Measurements from ENCODE around the gene KCNQ1. TPM values are rescaled to one million over a fixed set of nuclear protein-coding genes. Genes with fewer than 3 reads are reported as not detected.

The KCNQ1 gene
- total RNA-seq, 1 experiment from 2014 or later = not detected

DNA sequence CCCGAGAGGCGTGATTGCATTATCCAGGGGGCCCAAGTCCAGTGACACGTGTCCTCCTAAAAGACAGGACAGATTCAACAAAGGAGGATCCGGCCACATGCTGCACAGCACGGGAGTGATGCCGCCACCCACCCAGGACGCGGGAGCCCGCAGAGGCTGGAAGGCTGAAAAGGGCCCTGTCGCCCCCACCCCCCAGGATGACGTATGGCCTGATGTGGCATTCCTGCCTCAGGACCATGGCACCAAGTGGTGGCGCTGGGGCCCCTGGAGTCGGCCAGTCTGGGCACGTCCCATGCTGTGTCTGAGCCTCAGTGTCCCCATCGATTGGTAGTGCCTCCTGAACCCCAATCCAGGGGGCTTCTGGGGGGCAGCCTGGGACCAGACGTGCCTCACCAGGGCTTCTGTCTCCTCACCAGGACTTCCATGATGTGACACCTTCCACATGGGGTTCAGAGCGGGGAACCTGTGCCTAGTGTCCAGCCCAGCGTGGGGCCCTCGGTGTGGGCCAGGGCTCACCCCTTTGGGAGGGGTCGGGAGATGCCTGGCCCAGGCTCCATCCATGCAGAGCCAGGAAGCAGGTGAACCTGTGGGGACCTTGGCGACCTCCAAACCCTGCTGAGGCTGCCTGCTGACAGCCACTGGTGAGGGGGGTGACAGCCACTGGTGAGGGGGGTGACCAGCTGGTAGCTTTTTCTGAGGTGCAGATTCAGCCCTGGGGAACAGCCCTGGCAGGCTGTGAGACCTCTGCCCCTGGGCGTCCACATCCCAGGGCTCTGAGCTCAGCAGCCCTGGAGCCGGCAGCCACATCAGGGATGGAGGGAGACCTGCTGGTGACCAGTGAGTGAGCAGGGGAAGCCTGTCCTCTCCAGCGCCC is 75.3 kb downstream of the KCNQ1 start:
- DNase-seq (ENCODE audit: extremely low read depth, low read depth) = no peak

DNA sequence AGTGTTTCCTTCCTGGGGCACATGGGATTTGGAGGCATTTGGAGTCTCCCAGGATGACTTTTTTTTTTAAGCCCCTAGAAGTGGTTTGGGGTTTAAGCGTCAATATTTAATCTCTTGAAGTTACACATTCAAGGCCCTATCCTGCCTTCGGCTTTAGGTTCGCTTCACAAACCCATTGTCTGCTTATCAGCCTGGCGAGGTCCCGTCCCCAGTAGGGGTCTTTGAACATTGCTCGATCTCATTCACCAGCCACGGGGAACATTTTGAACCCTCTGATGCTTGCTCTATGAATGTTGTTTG is 75.9 kb downstream of the KCNQ1 start:
- DNase-seq (ENCODE audit: extremely low read depth, low read depth) = no peak

DNA sequence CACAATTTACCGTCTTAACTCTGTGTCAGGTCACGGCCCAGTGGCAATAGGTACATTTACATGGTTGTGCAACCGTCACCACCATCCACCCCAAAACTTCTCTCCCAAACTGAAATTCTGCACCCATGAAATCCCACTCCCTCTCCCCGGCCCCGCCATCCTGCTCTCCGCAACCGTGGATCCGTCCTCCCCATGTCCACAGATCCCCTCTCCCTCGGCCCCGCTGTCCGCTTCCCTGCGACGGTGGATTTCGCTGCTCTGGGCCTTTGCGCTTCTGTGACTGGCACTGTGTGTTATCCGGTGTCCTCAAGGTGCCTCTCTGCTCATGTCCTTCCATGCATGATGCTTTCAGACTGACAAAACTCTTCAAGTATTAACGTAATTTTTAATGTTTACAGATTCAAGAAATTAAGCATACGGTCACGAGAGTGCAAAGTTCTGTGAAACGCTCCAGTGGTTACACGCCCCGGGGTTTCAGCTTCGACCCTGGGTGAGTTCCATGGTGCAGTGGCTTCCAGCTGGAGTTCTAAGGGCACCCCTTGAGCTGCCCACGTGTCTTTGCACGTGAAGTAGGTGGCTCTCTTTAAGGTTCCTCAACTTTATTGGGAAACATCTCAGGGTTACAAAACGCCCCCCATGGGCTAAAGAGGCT is 76.4 kb downstream of the KCNQ1 start:
- no peak for DNase-seq (ENCODE audit: extremely low read depth, low read depth)

DNA sequence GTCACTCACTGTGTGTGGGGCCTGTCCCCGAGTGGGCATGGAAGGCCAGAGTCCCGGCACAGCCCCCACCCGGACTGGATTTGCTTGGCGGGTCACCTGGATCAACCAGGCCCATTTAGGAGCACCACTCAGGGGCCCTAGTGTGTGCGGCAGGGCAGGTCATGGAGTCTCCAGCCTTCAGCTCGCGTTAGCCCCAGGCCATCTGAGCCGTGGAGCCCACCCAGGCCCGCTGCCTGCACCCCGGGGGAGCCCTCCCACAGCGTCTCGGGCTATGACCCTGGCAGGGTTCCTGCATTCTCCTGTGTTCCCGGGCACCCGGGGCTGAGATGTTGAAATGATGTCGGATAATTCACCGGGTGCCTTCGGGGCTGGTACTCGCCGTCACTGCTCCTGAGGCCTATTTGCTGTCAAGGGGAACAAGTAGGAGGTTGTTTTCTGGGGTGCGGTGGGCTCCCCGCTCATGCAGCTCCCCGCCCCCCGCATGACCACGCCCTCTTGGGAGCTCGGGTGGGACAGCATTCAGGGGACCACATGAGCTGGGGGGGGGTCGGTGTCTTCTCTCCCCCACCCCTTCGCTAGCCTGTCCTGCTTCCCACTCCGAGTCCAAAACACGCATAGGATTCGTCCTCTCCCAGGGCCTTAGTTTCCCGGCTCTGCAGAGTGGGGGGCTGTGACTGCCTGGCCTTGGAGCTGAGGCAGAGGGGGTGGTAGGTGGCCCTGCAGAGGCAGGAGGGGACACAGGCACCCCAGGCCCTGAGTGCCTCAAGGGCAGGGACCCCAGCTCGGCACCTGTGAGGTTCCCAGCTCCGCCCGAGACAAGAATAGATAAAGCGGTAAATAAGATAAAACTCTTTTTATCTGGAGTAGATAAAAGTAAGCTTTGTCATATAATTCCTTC is 77.2 kb downstream of the KCNQ1 start:
- no peak for DNase-seq (ENCODE audit: extremely low read depth, low read depth)

DNA sequence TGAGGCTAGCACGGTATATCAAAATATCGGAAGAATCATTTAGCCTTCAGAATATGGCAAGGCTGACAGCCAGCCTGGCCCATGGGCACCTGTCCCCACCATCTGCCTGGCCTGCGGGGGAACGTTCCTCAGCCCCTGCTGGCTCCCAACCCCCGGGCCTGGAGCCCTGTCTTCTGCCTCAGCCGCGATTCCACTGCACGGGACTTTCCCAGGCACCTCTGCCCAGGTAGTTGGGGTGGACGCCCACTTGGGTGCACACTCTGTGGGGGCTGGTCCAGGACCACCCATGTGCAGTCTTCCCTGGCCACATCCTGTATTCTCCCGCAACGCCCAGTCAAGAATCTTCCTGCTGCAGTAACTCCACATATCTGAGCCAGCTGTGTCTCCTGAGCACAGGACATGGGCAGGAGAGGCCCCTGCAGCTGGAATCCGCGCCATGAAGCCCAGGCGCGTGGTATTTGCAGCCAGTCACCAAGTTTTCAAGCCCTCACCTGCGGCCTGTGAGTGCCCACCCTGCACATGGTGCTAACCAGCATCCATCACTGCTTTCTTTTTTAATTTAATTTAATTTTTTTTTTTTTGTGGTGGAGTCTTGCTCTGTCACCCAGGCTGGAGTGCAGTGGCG is 77.9 kb downstream of the KCNQ1 start:
- DNase-seq (ENCODE audit: extremely low read depth, low read depth) = no peak

GRCh38 chr11:2523821-2524391 is 79.1 kb downstream of the KCNQ1 start:
- DNase-seq (ENCODE audit: extremely low read depth, low read depth) = no peak

- DNase-seq (ENCODE audit: extremely low read depth, low read depth) = no peak
Observed at GRCh38 chr11:2524446-2525165, 79.8 kb downstream of the KCNQ1 start.

DNA sequence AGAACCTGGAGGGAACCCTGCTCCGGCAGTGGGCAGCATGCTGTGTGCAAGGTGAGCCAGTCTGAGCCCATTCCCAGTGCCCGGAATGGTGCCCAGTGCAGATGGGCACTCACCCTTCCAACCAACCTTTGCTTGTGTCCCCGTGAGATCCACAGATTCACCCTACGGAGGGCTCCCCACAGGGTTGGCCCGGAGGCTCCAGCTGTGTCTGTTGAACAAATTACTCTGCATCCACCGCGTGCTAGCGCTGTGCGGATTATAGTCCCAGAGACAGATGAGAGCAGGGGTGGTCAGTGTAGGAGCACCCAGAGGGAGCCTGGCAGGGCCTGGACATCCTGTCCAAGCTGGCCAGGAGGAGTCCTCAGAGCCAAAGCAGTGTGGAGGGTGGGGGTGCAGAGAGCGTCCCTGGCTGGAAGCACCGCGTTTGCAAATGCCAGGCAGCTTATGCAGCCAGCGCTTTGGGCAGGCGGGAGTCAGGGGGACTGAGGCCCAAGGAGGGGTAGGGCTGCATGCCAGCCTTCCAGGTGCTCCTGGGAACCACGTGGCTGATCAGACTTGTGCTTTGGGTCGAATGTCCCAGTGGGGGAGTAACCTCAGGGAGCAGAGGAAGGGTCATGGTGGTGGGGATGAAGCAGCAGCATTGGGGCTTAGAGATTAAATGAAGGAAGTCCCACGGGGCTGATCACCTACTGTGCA is 80.5 kb downstream of the KCNQ1 start:
- no peak for DNase-seq (ENCODE audit: extremely low read depth, low read depth)

DNA sequence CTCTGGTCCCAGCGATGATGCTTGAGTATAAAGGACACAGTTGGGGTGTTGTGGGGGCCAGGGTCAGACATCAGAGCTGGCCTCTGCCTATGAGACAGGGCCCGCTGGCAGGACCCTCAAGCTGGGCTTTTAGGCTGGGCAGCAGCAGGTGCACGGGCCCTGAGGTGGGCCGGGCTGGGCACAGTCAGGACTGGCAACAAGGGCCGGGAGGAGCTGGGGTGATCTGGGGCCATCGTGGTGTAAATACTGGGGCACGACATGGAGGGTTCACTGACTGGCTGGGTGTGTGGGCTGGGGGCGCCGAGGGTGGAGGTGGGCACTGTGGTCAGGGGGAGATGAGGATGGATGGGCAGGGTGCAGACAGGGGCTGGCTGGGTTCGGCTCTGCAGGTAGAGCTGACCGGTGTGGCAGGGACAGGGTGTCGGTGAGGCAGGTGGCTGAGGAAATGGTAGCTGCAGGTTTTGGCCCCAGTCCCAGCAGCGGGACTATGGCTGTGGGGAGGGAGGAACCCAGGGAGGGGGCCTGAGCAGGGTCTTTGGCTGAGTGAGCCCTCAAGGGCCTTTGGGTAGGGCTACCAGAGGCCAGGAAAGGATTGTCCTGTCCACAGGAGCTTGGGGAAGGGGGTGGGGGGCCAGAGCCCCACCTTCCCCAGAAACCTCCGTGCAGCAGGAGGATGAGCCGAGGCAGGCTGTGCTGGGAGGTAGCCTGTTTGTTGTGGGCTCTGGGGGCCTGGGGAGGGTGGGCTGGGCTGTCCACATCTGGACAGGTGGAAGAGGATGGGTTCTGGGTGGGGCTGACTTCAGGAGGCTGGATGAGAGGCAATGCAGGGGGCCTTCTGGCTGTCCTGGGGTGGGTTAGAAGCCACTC is 81.4 kb downstream of the KCNQ1 start:
- no peak for DNase-seq (ENCODE audit: extremely low read depth, low read depth)

DNA sequence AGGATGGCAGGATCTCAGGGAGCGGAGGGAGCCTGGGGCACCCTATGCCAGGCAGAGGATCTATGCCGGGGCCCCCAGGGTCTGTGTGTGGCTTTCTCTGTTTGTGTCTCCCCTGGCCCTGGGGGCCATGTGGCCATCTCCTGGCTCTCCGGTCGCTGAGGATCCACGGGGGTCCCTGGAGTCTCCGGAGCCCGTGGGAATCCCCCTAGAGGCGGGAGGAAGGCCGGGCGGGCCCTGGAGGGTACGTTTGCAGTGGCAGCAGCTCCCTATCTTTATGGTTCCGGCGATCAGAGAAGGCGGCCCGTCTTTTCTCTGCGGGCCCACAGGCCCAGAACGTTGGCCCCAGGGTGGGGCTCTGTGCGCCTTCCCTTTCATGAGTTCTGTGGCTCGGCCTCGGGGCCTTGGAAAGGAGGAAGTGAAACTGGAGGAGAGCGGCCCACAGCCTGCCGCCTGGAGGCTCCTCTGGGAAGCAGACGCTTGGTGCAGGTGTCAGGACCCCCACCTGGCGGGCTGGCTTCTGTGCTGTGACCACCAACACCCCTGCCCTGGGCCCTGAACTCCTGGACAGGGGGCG is 82.1 kb downstream of the KCNQ1 start:
- no peak for DNase-seq (ENCODE audit: extremely low read depth, low read depth)

DNA sequence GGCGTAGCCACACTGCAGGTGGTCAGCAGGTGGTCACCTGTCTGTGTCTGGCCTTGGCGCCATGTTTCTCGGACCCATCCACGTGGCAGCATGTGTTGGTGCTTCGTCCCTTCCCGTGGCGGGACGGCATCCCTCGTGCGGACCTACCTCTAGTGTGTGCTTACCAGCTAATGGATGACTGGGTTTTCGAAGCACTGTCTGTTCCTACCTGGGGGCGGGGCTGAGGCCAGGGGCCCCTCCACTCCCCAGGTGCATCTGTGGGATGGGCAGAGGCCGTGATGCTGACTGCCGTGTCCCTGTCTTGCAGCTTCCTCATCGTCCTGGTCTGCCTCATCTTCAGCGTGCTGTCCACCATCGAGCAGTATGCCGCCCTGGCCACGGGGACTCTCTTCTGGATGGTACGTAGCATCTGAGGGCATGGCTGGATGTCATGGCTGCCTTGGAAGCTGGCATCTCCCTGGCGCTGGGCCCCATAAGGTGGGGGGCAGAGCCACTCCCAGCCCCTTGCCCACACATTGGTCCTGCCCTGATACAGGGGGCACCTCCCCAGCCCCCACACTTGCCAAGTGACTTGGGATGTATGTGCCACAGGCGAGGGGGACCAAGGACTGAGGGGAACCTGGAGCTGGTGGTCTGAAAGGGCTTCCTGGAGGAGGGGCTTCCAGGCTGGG is 82.9 kb downstream of the KCNQ1 start:
- no peak for DNase-seq (ENCODE audit: extremely low read depth, low read depth)

GRCh38 chr11:2528301-2529050 is 83.7 kb downstream of the KCNQ1 start:
- no peak for DNase-seq (ENCODE audit: extremely low read depth, low read depth)

- no peak for DNase-seq (ENCODE audit: extremely low read depth, low read depth)
Observed at GRCh38 chr11:2529173-2529572, 84.4 kb downstream of the KCNQ1 start.

DNA sequence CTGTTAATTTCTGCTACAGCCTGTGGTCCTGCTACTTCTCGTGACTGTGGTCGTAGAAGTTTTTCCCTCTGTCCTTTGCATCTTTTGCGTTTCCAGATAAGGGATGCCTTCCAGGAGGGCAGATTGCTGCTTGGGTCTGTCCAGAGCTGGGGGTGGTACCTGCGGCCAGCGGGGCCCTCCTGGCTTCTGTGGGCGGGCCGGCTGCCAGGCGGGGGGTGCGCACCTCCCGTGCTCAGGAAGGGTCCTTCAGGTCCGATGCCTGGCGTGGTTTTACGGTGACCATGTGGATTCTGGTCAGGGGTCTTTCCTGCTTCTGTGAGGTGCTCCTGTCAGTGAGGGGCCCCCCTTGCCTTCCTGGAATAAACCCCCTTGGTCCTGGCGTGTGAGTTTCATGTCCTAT is 84.8 kb downstream of the KCNQ1 start:
- DNase-seq (ENCODE audit: extremely low read depth, low read depth) = no peak

DNA sequence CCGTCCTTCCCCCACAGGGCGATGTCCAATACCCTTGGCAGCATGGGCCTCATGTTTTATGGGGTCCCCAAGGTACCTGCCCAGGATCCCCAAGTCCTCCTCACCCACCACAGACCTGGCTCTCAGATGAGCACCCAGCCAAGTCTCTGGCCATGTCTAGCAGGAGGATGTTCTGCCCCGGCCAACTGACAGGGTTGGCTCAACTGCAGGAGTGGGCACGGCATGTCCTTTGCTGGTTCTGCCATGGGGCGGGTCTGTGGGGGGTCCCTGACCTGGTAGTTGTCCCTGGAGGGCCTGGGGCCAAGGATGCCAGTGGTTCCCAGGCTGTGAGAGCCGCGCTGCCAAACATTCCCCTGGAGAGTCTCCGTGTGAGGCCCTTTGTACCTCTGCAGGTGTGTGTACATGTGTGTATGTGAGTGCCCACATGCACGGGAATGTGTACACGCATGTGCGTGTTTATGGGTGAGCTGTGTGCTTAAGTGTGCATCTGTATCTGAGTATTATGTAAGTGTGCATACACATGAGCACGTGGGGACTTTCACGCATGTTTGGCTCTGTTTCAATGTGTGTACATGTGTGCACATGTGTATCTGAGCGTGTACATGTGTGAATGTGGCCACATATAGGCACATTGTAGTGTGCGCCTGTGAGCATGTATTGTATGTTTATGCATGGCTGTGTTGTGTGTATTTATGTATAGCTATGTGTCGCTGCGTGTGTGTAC is 85.5 kb downstream of the KCNQ1 start:
- no peak for DNase-seq (ENCODE audit: extremely low read depth, low read depth)

GRCh38 chr11:2530855-2531200 is 86.0 kb downstream of the KCNQ1 start:
- no peak for DNase-seq (ENCODE audit: extremely low read depth, low read depth)
